Activated T-cell treated with anti-CD3 and anti-CD28 coated beads for 24 hours (primary cell): ENCODE results near the gene FICD.
A peak's percentile ranks its signal among the peaks of the same experiment; 100 is the strongest.

Experiments
- DNase-seq: peaks from one replicate; pipeline ENCODE4 v3.0.0-alpha.2; 2020; ENCODE audit warnings: low read depth

The FICD gene

GRCh38 chr12:108567406-108568337 is 52.6 kb downstream of the FICD start:
- DNase-seq: no peak

GRCh38 chr12:108568338-108569154 is 53.5 kb downstream of the FICD start:
- peak; percentile 56 for DNase-seq
